ENCODE measurements around the gene CMTM4.
"Not testable (repeated sequence)": the region's sequence is repeated elsewhere in the genome, so short reads cannot be mapped to it uniquely, and the experiment has no call there.

The CMTM4 gene

DNA sequence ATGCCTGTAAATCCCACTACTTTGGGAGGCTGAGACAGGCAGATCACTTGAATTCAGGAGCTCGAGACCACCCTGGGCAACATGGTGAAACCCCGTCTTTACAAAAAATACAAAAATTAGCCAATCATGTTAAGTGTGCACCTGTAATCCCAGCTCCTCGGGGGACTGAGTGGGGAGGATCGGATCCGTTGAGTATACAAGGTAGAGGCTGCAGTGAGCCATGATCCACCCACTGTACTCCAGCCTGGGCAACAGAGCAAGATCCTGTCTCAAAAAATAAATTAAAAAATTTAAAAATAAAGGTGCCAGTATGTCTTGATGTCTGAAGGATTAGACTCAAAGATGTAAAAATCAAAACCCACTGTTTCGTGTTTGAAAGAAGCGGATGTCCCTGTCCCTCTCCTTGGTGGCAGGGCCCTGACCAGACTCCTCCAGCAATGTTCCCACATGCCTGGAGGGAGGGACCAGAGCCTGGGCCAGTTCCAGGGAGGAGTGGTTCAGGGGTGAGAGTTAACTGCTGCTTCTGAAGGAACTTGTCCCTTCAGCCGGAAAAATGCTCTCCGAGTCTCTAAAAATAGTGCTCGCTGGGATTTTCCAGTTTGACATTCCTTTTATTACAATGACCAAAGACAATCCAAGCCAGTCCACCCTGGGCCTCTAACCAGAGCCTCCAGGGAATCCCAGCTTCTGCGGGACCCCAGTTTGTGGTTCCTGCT is 9.4 kb upstream of the CMTM4 start:
- DNase-seq (ENCODE audit: extremely low read depth in 1 of 2, low read depth in 1 of 2), result no peak

DNA sequence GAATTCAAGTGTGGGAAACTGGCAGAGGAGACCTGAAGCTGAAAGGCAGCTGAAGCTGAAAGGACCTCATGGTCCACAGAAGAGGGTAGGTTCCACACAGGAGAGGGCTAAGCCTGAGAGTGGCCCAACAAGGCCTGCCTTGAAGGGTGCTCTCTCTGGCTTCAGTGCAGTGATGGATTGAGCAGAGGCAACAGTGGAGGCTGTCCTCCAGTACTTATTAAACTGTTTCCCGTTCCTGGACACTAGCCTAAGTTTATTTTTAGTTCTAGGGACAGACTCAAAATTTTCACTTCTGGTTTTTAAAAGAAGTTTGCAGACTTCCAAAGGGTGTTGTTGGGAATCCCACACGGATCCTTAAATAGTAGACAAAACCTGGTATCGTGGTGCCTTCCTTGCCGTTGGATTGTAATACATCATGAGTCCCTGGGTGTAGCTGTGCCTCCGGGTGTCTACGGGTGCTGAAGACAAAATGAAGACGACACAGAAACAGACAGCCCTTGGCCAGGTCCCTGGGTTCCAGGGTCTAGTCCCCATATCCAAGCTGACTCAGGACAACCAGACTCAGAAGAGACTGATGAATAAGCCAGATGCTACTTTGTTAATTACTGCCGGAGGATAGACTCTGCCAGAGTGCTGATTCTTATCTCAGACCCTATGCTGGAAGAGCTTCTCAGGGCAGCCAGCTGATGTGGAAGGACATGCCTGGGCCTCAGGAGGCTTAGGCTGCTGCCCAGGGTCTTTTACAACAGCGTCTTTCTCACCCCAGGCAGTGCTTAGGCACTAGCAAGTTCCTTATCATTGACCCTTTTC is 7.1 kb upstream of the CMTM4 start:
- no peak for DNase-seq (ENCODE audit: extremely low read depth in 1 of 2, low read depth in 1 of 2)

- no peak for DNase-seq (ENCODE audit: extremely low read depth in 1 of 2, low read depth in 1 of 2)
These were observed 5.0 kb upstream of the CMTM4 start for GRCh38 chr16:66701516-66701915.

DNA sequence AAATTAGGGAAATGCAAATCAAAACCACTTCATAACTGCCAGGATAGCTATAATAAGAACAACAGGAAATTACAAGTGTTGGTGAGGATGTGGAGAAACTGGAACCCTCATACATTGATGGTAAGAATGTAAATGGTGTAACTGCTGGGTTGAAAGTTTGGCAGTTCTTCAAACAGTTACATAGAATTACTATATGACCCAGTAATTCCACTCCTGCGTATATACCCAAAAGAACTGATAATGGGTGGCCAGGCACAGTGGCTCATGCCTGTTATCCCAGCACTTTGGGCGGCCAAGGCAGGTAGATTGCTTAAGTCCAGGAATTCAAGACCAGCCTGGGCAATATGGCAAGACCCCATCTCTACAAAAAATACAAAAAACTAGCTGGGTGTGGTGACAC is 4.5 kb upstream of the CMTM4 start:
- DNase-seq (ENCODE audit: extremely low read depth in 1 of 2, low read depth in 1 of 2), result no peak

- no peak for DNase-seq (ENCODE audit: extremely low read depth in 1 of 2, low read depth in 1 of 2)
These were observed 3.4 kb upstream of the CMTM4 start for GRCh38 chr16:66699898-66700297.

DNA sequence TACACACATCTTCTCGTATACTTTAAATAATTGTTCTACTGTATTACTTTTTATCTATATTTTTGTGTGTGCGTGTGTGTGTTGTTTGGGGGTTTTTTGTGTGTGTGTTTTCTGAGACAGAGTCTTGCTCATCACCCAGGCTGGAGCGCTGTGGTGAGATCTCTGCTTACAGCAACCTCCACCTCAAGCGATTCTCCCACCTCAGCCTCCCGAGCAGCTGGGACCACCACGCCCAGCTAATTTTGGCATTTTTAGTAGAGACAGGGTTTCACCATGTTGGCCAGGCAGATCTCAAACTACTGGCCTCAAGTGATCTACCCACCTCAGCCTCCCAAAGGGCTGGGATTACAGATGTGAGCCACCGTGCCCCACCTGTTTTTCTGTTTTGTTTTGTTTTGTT is 1.5 kb upstream of the CMTM4 start:
- no peak for DNase-seq (ENCODE audit: extremely low read depth in 1 of 2, low read depth in 1 of 2)

GRCh38 chr16:66695935-66696668 is 441 bp downstream of the CMTM4 start:
- no peak for DNase-seq (ENCODE audit: extremely low read depth in 1 of 2, low read depth in 1 of 2)

- DNase-seq (ENCODE audit: extremely low read depth in 1 of 2, low read depth in 1 of 2), result no peak
These were observed 1.0 kb downstream of the CMTM4 start for GRCh38 chr16:66695471-66695934.

- no peak for DNase-seq (ENCODE audit: extremely low read depth in 1 of 2, low read depth in 1 of 2)
These were observed 3.4 kb downstream of the CMTM4 start for GRCh38 chr16:66693149-66693548.

DNA sequence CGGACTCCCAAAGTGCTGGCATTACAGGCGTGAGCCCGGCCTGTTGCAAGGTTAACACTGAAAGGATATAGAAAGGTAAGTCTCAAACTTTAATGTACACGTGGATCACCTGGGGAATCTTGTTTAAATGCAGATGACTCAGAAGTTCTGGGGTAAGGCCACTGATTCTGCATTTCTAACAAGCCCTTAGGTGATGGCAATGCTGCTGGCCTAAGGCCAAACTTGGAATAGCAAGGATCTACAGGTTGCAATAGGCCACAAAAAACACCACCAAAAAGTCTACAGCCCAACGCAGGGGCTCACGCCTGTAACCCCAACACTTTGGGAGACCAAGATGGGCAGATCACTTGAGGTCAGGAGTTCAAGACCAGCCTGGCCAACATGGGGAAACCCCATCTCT is 4.2 kb downstream of the CMTM4 start:
- no peak for DNase-seq (ENCODE audit: extremely low read depth in 1 of 2, low read depth in 1 of 2)

- no peak for DNase-seq (ENCODE audit: extremely low read depth in 1 of 2, low read depth in 1 of 2)
These were observed 5.3 kb downstream of the CMTM4 start for GRCh38 chr16:66691234-66691633.

- DNase-seq (ENCODE audit: extremely low read depth in 1 of 2, low read depth in 1 of 2), result no peak
These were observed 6.3 kb downstream of the CMTM4 start for GRCh38 chr16:66690106-66690847.

DNA sequence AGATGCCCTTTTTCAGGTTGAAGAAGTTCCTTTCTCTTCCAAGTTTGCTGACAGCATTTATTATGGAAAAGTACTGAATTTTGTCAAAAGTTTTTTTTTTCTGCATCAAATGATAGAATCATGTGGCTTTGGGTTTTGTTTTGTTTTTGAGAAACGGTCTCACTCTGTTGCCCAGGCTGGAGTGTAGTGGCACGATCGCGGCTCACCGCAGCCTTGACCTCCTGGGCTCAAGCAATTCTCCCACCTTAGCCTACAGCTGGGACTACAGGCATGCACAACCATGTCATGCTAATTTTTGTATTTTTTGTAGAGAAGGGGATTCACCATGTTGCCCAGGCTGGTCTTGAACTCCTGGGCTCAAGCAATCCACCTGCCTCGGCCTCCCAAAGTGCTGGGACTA is 7.3 kb downstream of the CMTM4 start:
- no peak for DNase-seq (ENCODE audit: extremely low read depth in 1 of 2, low read depth in 1 of 2)

DNA sequence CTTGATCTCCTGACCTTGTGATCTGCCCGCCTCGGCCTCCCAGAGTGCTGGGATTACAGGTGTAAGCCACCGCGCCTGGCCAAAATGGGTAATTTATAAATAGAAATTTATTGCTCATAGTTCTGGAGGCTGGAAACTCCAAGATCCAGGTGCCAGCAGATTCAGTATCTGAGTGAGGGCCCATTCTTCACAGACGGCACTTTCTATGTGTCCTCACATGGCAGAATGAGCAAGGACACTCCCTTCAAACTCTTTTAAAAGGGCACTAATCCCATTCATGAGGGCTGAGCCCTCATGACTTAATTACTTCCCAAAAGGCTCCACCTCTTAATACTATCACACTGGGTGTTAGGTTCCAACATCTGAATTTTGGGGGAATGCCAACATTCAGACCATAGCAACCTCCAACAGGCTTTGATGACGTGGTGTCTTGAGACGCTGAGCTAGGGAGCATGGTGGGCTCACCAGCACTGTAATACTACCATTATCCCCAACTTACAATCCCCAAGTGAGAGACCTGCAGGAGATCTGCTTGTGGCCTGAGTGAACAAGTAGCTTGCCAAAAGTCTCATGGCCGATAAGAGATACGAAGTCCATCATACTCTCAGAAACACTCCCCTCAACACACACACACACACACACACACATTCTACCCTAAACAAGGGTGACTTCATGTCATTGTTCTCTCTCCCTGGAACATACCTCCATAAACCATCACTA is 8.5 kb downstream of the CMTM4 start:
- no peak for DNase-seq (ENCODE audit: extremely low read depth in 1 of 2, low read depth in 1 of 2)

DNA sequence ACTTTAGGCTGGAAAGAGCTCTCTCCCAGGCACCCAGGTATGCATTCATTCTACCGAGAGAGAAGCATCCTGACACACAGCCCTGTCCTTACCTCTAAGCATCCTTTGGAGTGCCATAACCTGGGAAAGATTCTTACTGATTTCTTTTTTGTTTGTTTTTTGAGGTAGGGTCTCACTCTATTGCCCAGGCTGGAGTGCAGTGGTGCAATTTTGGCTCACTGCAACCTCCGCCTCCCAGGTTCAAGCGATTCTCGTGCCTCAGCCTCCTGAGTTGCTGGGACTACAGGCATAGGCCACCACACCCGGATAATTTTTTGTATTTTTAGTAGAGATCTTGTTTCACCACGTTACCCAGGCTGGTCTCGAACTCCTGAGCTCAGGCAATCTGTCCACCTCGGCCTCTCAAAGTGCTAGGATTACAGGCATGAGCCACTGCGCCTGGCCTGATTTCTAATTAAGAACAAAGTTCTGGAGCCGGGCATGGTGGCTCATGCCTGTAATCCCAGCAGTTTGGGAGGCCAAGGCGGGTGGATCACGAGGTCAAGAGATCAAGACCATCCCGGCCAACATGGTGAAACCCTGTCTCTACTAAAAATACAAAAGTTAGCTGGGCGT is 10.9 kb downstream of the CMTM4 start:
- not testable (repeated sequence) for DNase-seq (ENCODE audit: extremely low read depth in 1 of 2, low read depth in 1 of 2)

GRCh38 chr16:66682271-66682670 is 14.3 kb downstream of the CMTM4 start:
- no peak for DNase-seq (ENCODE audit: extremely low read depth in 1 of 2, low read depth in 1 of 2)

DNA sequence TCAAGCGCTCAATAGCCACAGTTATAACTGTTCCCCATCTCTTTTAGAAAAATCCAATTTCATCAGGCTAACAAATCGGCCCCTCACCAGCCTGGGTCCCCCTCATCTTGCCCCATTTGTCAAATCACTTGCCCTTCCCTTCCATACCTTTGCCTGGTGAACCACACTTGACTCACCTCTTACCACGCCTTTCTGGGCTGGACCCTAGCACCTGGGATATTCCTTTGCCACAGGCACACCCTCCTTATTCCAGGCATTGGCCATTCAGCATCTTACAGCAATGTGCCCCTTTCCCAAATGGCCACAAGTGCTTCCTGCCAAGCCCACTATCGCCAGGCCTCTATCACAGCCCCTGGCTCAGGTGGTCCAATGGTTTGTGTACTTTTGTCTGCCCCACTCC is 14.9 kb downstream of the CMTM4 start:
- no peak for DNase-seq (ENCODE audit: extremely low read depth in 1 of 2, low read depth in 1 of 2)

DNA sequence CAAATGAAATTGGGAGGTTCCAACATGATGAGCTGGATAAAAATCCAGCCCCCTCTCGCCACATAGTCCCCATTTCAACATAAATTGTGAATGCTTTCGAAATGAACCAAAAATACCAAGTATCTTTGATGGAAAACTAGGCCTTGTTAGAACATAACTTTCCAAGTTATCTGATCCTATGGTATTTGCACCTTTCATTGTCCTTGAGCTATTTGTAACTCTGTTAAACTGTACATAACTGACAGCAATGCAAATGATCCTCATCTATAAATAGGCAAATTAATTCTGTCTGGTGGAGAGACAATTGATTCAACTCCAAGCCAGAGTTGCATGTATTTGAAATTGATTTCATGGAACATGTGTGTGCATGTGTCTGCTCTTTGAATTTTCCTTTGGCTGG is 18.2 kb downstream of the CMTM4 start:
- DNase-seq (ENCODE audit: extremely low read depth in 1 of 2, low read depth in 1 of 2), result no peak

DNA sequence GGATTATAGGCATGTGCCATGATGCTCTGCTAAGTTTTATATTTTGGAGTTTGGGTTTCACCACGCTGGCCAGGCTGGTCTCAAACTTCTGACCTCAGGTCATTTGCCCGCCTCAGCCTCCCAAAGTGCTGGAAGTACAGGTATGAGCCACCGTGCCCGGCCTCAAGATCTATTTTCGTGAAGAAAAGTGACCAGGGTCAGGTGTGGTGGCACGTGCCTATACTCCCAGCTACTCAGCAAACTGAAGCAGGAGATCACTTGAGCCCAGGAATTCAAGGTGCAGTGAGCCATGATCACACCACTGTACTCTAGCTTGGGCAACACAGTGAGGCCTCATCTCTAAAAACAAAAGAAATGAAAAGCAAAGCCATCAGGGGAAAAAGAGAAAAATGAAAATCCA is 18.7 kb downstream of the CMTM4 start:
- DNase-seq (ENCODE audit: extremely low read depth in 1 of 2, low read depth in 1 of 2), result no peak

DNA sequence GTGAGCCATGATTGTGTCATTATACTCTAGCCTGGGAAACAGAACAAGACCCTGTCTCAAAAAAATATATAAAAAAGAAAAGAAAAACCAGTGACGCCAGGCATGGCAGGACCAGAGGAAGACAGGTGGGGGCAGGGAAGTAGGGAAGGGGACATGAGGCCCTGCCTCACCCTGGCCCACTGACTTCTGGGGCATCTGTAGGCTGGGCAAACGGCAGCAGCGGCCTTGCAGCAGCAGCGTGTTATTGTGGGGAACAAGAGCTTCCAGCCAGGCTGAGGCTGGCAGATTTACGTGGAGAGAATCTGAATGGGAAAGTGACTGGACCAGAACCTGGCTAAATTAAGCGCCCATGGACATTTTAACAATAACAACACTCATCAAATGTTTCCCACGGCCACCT is 19.4 kb downstream of the CMTM4 start:
- no peak for DNase-seq (ENCODE audit: extremely low read depth in 1 of 2, low read depth in 1 of 2)

Data from activated CD8-positive, alpha-beta memory T cell treated with anti-CD3 and anti-CD28 coated beads for 1 hour (primary cell).